GM12878 (cell line): ENCODE data around the gene MTRF1L. TPM values are rescaled to one million over a fixed set of nuclear protein-coding genes. Genes with fewer than 3 reads are reported as not detected.

Source experiments
- ATAC-seq: fragments of 200-7000 bp; cut with Tn5 transposase; 3 replicates; pipeline ENCODE4 v1.9.1; 2020; ENCODE audit warnings: mild to moderate bottlenecking, moderate library complexity
- BruUV-seq: library from RNA; stranded (reverse); fragments of 400-500 nt; replicated peaks from 2 replicates; lab custom pipeline; 2021; lab: Mats Ljungman, UMichigan
- CTCF ChIA-PET: fragments of 300-600 bp; sonication (Branson Sonifier 250); formaldehyde crosslinking; extraction: SDS; loops from one replicate; lab custom pipeline; 2021; ENCODE audit warnings: inconsistent platforms; lab: Yijun Ruan, JAX
- POLR2A ChIA-PET: fragments of 350-600 bp; formaldehyde crosslinking; extraction: SDS; loops from one replicate; lab custom pipeline; 2021; ENCODE audit warnings: inconsistent platforms; lab: Charles Lee
- RAD21 ChIA-PET: fragments of 300-600 bp; sonication (Branson Sonifier 250); formaldehyde crosslinking; loops from one replicate; lab custom pipeline; 2023; ENCODE audit warnings: antibody characterized with exemption; ENCODE audit not compliant: unreplicated experiment; lab: Charles Lee
- SMC1A ChIA-PET: fragments of 300-600 bp; sonication (Branson Sonifier 250); formaldehyde crosslinking; loops from one replicate; lab custom pipeline; 2023; ENCODE audit not compliant: unreplicated experiment, uncharacterized antibody; lab: Charles Lee
- DNase-seq: peaks from one replicate; pipeline ENCODE4 v3.0.0-alpha.2; 2011; ENCODE audit warnings: low read depth, low spot score
- FAIRE-seq: peaks from 3 replicates; lab custom pipeline; 2011; peaks lifted over from hg19 to GRCh38; lab: Jason Lieb, UNC
- H2AFZ ChIP-seq: 2 replicates; pipeline ENCODE4 v1.6.0; 2011; ENCODE audit warnings: low read depth, low read length, control low read depth; ENCODE audit not compliant: control insufficient read depth
- H3K27ac ChIP-seq: 2 replicates; pipeline ENCODE4 v1.5.1; 2011; ENCODE audit warnings: control low read depth; ENCODE audit not compliant: control insufficient read depth, insufficient read depth
- H3K27me3 ChIP-seq, 2 experiments: replicated peaks in 1 of 2; 2 replicates each; pipeline versions ENCODE4 v1.6.0 to v1.6.1; 2011; ENCODE audit warnings: low read length in 1 of 2; ENCODE audit not compliant: control insufficient read depth in 2 of 2, insufficient read depth in 2 of 2
- H3K36me3 ChIP-seq, 2 experiments: 2 replicates each; pipeline ENCODE4 v1.5.1; 2011; ENCODE audit warnings: low read length in 1 of 2; ENCODE audit not compliant: control insufficient read depth in 2 of 2, insufficient read depth in 2 of 2
- H3K4me1 ChIP-seq: 2 replicates; pipeline ENCODE4 v1.6.1; 2011; ENCODE audit warnings: mild to moderate bottlenecking, low read length, moderate library complexity, mixed read lengths; ENCODE audit not compliant: control insufficient read depth, insufficient read depth
- H3K4me2 ChIP-seq: 2 replicates; pipeline ENCODE4 v1.6.0; 2011; ENCODE audit warnings: control low read depth; ENCODE audit not compliant: control insufficient read depth, insufficient read depth
- H3K4me3 ChIP-seq: fragments of 200-600 bp; sonication (generic); 2 replicates; pipeline ENCODE4 v1.5.1; 2016
- H3K79me2 ChIP-seq: 2 replicates; pipeline ENCODE4 v1.6.0; 2011; ENCODE audit warnings: low read length; ENCODE audit not compliant: control insufficient read depth, insufficient read depth
- H3K9ac ChIP-seq: 2 replicates; pipeline ENCODE4 v1.8.0; 2011; ENCODE audit warnings: low read length, control low read depth, mixed read lengths; ENCODE audit not compliant: control insufficient read depth, insufficient read depth
- H3K9me3 ChIP-seq: replicated peaks from 3 replicates; pipeline ENCODE4 v1.5.1; 2011; ENCODE audit warnings: mild to moderate bottlenecking, low read length; ENCODE audit not compliant: control insufficient read depth, insufficient read depth
- H4K20me1 ChIP-seq: 2 replicates; pipeline ENCODE4 v1.6.0; 2011; ENCODE audit not compliant: control insufficient read depth, insufficient read depth
- CBX3 ChIP-seq: fragments of 200-600 bp; sonication (generic); IDR thresholded peaks from 2 replicates; pipeline ENCODE4 v1.6.1; 2016; ENCODE audit warnings: low read depth, borderline replicate concordance
- CREM ChIP-seq: IDR thresholded peaks from 2 replicates; pipeline ENCODE4 v1.6.1; 2014; ENCODE audit warnings: antibody characterized with exemption, low read depth
- ETV6 ChIP-seq, 2 experiments: fragments of 450-650 bp in 1 of 2; IDR thresholded peaks in 1 of 2; conservative IDR thresholded peaks in 1 of 2; 2 replicates each; pipeline ENCODE4 v1.6.1; 2014; ENCODE audit warnings: antibody characterized with exemption in 1 of 2, borderline replicate concordance in 1 of 2, low read depth in 1 of 2, mild to moderate bottlenecking in 1 of 2, moderate library complexity in 1 of 2
- FOXK2 ChIP-seq: fragments of 450-650 bp; IDR thresholded peaks from 2 replicates; pipeline ENCODE4 v1.6.1; 2017; ENCODE audit warnings: mild to moderate bottlenecking, moderate library complexity
- HDAC2 ChIP-seq: fragments of 200-600 bp; sonication (generic); IDR thresholded peaks from 2 replicates; pipeline ENCODE4 v1.6.1; 2017
- IKZF2 ChIP-seq, 2 experiments: fragments of 450-650 bp; IDR thresholded peaks; 2 replicates each; pipeline ENCODE4 v1.6.1; 2017; ENCODE audit warnings: mild to moderate bottlenecking in 2 of 2, moderate library complexity in 2 of 2
- MYC ChIP-seq: IDR thresholded peaks from 2 replicates; pipeline ENCODE4 v1.6.1; 2011; ENCODE audit warnings: mild to moderate bottlenecking, low read length, moderate library complexity, inconsistent platforms; ENCODE audit not compliant: insufficient read depth, insufficient replicate concordance, insufficient read length, severe bottlenecking
- NR2C2 ChIP-seq: IDR thresholded peaks from 2 replicates; pipeline ENCODE4 v1.6.1; 2011; ENCODE audit warnings: borderline replicate concordance, low read depth; ENCODE audit not compliant: control insufficient read depth, insufficient read length
- PAX5 ChIP-seq: IDR thresholded peaks from 2 replicates; pipeline ENCODE4 v1.6.1; 2011; ENCODE audit warnings: low read depth, low read length, borderline replicate concordance
- POU2F2 ChIP-seq: IDR thresholded peaks from 3 replicates; pipeline ENCODE4 v1.6.1; 2011; ENCODE audit warnings: low read depth, mild to moderate bottlenecking, low read length, borderline replicate concordance
- RFX5 ChIP-seq: IDR thresholded peaks from 2 replicates; pipeline ENCODE4 v1.6.1; 2011; ENCODE audit warnings: low read depth, low read length, improper control_type of control experiment
- SUPT20H ChIP-seq: IDR thresholded peaks from 2 replicates; pipeline ENCODE4 v1.6.1; 2011; ENCODE audit warnings: low read depth, mild to moderate bottlenecking, low read length, moderate library complexity, borderline replicate concordance; ENCODE audit not compliant: control insufficient read depth
- TCF12 ChIP-seq: IDR thresholded peaks from 2 replicates; pipeline ENCODE4 v1.6.1; 2011; ENCODE audit warnings: low read depth, mild to moderate bottlenecking, low read length
- ZNF24 ChIP-seq: fragments of 450-650 bp; IDR thresholded peaks from 2 replicates; pipeline ENCODE4 v1.6.1; 2017; ENCODE audit warnings: antibody characterized with exemption, mild to moderate bottlenecking
- ZNF384 ChIP-seq: IDR thresholded peaks from 2 replicates; pipeline ENCODE4 v1.6.1; 2012; ENCODE audit warnings: low read depth, mild to moderate bottlenecking, low read length, improper control_type of control experiment, borderline replicate concordance
- in situ Hi-C: fragments of 300-500 bp; cut with MboI; formaldehyde crosslinking; loops from 9 replicates; pipeline ENCODE4 v1.14.3; 2018; ENCODE audit warnings: mixed read lengths
- intact Hi-C: fragments of 100-400 bp; cut with micrococcal nuclease; formaldehyde crosslinking; loops from one replicate; pipeline ENCODE4 v1.14.2; 2022; ENCODE audit not compliant: unreplicated experiment
- polyA plus RNA-seq, 11 experiments: library from polyadenylated mRNA; depleted of rRNA in 4 of 11; unstranded in 6 of 11; stranded (reverse) in 5 of 11; fragments of >200 nt; fragmentation: Nextera tagmentation in 4 of 11; fragmentation: Illumina TruSeq in 1 of 11; extraction: Ambion mirVana in 4 of 11; extraction: Trizol in 1 of 11; gene quantifications; 1 replicate in 1 of 11; 2 replicates in 10 of 11; pipeline versions ENCODE4 v1.2.1 to v1.2.3, GENCODE V29; 2011 to 2016; ENCODE audit warnings: inconsistent platforms in 2 of 11, missing spikeins in 2 of 11, low read depth in 1 of 11
- total RNA-seq, 4 experiments: library from RNA; depleted of rRNA in 3 of 4; stranded (reverse); fragments of >200 nt in 3 of 4; fragmentation: Illumina TruSeq in 1 of 4; extraction: Trizol in 1 of 4; gene quantifications; 2 replicates each; pipeline versions ENCODE4 v1.2.1 to v1.2.3, GENCODE V29; 2013 to 2021
- TF ChIP-seq, protein P1 (sequence below): fragments of 450-650 bp; IDR thresholded peaks from 2 replicates; pipeline ENCODE4 v1.6.1; 2016; ENCODE audit warnings: mild to moderate bottlenecking
- TF ChIP-seq, protein P2 (sequence below): fragments of 450-650 bp; IDR thresholded peaks from 2 replicates; pipeline ENCODE4 v1.6.1; 2017; ENCODE audit warnings: antibody characterized with exemption, mild to moderate bottlenecking, moderate library complexity

Gene MTRF1L
- total and polyA plus RNA-seq, 10 of the 15 experiments (the other 5 are each of a cell fraction or from before 2014, with no cell fraction given) = 5.1 to 21.6 (median 16.1) TPM

DNA sequence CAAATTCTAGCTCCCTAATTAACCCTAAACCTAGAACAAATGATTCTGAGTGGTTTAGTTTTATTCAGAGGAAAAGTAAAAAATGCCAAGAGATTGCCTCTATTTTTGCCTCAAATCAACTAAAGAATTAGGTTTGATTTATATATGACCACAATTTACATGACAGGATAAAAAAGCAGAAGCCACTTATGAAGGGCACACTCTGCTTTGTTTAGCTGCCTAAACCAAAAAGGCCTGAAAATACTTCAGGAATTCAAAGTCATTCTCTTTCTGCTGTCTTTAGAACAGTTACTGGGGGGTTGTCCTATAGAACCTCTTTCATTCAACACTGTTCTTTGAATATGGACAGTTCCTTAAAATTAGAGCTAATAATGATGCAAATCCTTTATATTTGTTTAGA lies 25.0 kb downstream of the MTRF1L start:
- Histone ChIP-seq H3K27me3 (no peaks in the 10 kb centered on the region), H2AFZ (no peak overlapping the region), H3K79me2 (peaks cover 100% of the 10 kb centered on the region), H4K20me1 (no peaks in the 10 kb centered on the region), H3K4me2 (peak overlapping the region; percentile 66), H3K9me3 (no peaks in the 10 kb centered on the region; the same call in 1 of the 3 replicates), H3K9ac (no peak overlapping the region), H3K4me1 (peaks cover 4% of the 10 kb centered on the region; the same call in 1 of the 2 replicates), H3K36me3 (peaks cover 0 to 19% of the 10 kb centered on the region in 2 experiments; a peak in 2 of 4 replicates), H3K4me3 (0 out of 2 replicates have a peak overlapping the region, but pooled peaks have one; percentile 44), H3K27ac (no peak overlapping the region)
- CTCF ChIA-PET = interaction anchor here (0.6 to 2.6 kb wide), 7 partner anchors 10 to 54 kb away, joined by 3 to 11 read pairs (median 5); no protein-coding TSS in a partner anchor
- DNase-seq (no peak), ATAC-seq (no peak), FAIRE-seq (no peak)
- in situ Hi-C loops (loop anchor here (25.0 kb wide), 3 partner anchors 1260 to 1760 kb away; partner anchors contain the start of gene SCAF8), intact Hi-C loops (loop anchor here (10.0 kb wide), 1 partner anchor 673 kb away; no protein-coding TSS in a partner anchor)
- RAD21 ChIA-PET = interaction anchor here (0.8 to 1.6 kb wide), 6 partner anchors 19 to 29 kb away, joined by 3 to 6 read pairs (median 3); no protein-coding TSS in a partner anchor
- POLR2A ChIA-PET = interaction anchor here (0.6 to 2.4 kb wide), 4 partner anchors 8 to 70 kb away, joined by 3 to 10 read pairs (median 4); no protein-coding TSS in a partner anchor
- SMC1A ChIA-PET = interaction anchor here (0.9 to 2.9 kb wide), 12 partner anchors 8 to 250 kb away, joined by 3 to 26 read pairs (median 4); no protein-coding TSS in a partner anchor
- no TSS peak for BruUV-seq
- TF ChIP-seq ZNF24 (no peak), MYC (no peak), ETV6 (conservative IDR thresholded peaks at IDR 0.05 in 1 of 2, IDR thresholded peaks at IDR 0.05 in 1 of 2; ENCODE audit: borderline replicate concordance in 1 of 2, low read depth in 1 of 2) (no peak), ZNF384 (no peak), CBX3 (no peak), RFX5 (no peak), IKZF2 (IDR thresholded peaks at IDR 0.05) (no peak), FOXK2 (no peak), POU2F2 (no peak), HDAC2 (no peak), CREM (no peak), NR2C2 (no peak), SUPT20H (no peak), TCF12 (no peak), PAX5 (no peak)
- TF ChIP-seq, protein P1, sequence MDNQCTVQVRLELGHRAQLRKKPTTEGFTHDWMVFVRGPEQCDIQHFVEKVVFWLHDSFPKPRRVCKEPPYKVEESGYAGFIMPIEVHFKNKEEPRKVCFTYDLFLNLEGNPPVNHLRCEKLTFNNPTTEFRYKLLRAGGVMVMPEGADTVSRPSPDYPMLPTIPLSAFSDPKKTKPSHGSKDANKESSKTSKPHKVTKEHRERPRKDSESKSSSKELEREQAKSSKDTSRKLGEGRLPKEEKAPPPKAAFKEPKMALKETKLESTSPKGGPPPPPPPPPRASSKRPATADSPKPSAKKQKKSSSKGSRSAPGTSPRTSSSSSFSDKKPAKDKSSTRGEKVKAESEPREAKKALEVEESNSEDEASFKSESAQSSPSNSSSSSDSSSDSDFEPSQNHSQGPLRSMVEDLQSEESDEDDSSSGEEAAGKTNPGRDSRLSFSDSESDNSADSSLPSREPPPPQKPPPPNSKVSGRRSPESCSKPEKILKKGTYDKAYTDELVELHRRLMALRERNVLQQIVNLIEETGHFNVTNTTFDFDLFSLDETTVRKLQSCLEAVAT = no peak
- TF ChIP-seq, protein P2, sequence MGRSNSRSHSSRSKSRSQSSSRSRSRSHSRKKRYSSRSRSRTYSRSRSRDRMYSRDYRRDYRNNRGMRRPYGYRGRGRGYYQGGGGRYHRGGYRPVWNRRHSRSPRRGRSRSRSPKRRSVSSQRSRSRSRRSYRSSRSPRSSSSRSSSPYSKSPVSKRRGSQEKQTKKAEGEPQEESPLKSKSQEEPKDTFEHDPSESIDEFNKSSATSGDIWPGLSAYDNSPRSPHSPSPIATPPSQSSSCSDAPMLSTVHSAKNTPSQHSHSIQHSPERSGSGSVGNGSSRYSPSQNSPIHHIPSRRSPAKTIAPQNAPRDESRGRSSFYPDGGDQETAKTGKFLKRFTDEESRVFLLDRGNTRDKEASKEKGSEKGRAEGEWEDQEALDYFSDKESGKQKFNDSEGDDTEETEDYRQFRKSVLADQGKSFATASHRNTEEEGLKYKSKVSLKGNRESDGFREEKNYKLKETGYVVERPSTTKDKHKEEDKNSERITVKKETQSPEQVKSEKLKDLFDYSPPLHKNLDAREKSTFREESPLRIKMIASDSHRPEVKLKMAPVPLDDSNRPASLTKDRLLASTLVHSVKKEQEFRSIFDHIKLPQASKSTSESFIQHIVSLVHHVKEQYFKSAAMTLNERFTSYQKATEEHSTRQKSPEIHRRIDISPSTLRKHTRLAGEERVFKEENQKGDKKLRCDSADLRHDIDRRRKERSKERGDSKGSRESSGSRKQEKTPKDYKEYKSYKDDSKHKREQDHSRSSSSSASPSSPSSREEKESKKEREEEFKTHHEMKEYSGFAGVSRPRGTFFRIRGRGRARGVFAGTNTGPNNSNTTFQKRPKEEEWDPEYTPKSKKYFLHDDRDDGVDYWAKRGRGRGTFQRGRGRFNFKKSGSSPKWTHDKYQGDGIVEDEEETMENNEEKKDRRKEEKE = no peak
